Cardiac muscle cell (in vitro differentiated cells and primary cell): ENCODE data around the gene ECSIT. TPM values are rescaled to one million over a fixed set of nuclear protein-coding genes. Genes with fewer than 3 reads are reported as not detected.

Source experiments
- DNase-seq, 2 donors: peaks; one replicate each; pipeline versions ENCODE4 v3.0.0 to v3.0.0-alpha.2; 2010 to 2017; ENCODE audit warnings: low read depth in 1 of 2, low spot score in 1 of 2
- H3K27ac ChIP-seq: fragments of 200-600 bp; sonication (generic); 2 replicates; pipeline ENCODE4 v1.5.1; 2016
- H3K27me3 ChIP-seq: fragments of 200-600 bp; sonication (generic); 2 replicates; pipeline ENCODE4 v1.6.0; 2016; ENCODE audit warnings: control low read depth
- H3K36me3 ChIP-seq: fragments of 200-600 bp; sonication (generic); 2 replicates; pipeline ENCODE4 v1.5.1; 2016; ENCODE audit warnings: control low read depth
- H3K4me1 ChIP-seq: fragments of 200-600 bp; sonication (generic); 2 replicates; pipeline ENCODE4 v1.8.1; 2017; ENCODE audit warnings: low read depth, mild to moderate bottlenecking, mixed run types
- H3K4me3 ChIP-seq: fragments of 200-600 bp; sonication (generic); 2 replicates; pipeline ENCODE4 v1.5.1; 2016; ENCODE audit warnings: mild to moderate bottlenecking
- H3K9me3 ChIP-seq: fragments of 200-600 bp; sonication (generic); 2 replicates; pipeline ENCODE4 v1.5.1; 2017; ENCODE audit warnings: low read depth, mild to moderate bottlenecking, control low read depth
- CTCF ChIP-seq: IDR thresholded peaks from 2 replicates; pipeline ENCODE4 v1.5.1; 2012; ENCODE audit warnings: low read depth, mild to moderate bottlenecking, low read length
- polyA plus RNA-seq: library from polyadenylated mRNA; unstranded; fragments of >200 nt; fragmentation: Nextera tagmentation; extraction: Ambion mirVana; gene quantifications from 2 replicates; pipeline ENCODE4 v1.2.1, GENCODE V29; 2016
- total RNA-seq: library from RNA; depleted of rRNA; stranded (reverse); fragments of >200 nt; gene quantifications from 2 replicates; pipeline ENCODE4 v1.2.3, GENCODE V29; 2016

Gene ECSIT
- total and polyA plus RNA-seq, 2 experiments from 2014 or later: 64.0 to 91.3 TPM

GRCh38 chr19:11551603-11552235 is 22.8 kb upstream of the ECSIT start:
- peaks cover 27% of the 10 kb centered on the region for H3K36me3 ChIP-seq
- no peaks in the 10 kb centered on the region for H3K27me3 ChIP-seq
- no peaks in the 10 kb centered on the region for H3K9me3 ChIP-seq
- no peaks in the 10 kb centered on the region for H3K4me1 ChIP-seq
- TF ChIP-seq CTCF: peak; percentile 41
- peak overlapping the region; percentile 54 for H3K27ac ChIP-seq
- DNase-seq: peak; percentile 23 to 49
- no peak overlapping the region for H3K4me3 ChIP-seq

- Histone ChIP-seq H3K36me3 (peaks cover 27% of the 10 kb centered on the region), H3K27me3 (no peaks in the 10 kb centered on the region), H3K4me1 (no peaks in the 10 kb centered on the region), H3K27ac (no peak overlapping the region), H3K4me3 (no peak overlapping the region), H3K9me3 (no peaks in the 10 kb centered on the region)
- no peak for DNase-seq
- no peak for TF ChIP-seq CTCF
Measured at GRCh38 chr19:11550265-11550664, 21.3 kb upstream of the ECSIT start.

GRCh38 chr19:11549386-11549953 is 20.5 kb upstream of the ECSIT start:
- no peaks in the 10 kb centered on the region for H3K9me3 ChIP-seq
- peaks cover 27% of the 10 kb centered on the region for H3K36me3 ChIP-seq
- no peak overlapping the region for H3K4me3 ChIP-seq
- DNase-seq: no peak
- H3K4me1 ChIP-seq: no peaks in the 10 kb centered on the region
- no peaks in the 10 kb centered on the region for H3K27me3 ChIP-seq
- TF ChIP-seq CTCF: no peak
- no peak overlapping the region for H3K27ac ChIP-seq

GRCh38 chr19:11547929-11548700 is 19.2 kb upstream of the ECSIT start:
- H3K27me3 ChIP-seq: no peaks in the 10 kb centered on the region
- no peak for TF ChIP-seq CTCF
- no peaks in the 10 kb centered on the region for H3K4me1 ChIP-seq
- DNase-seq: no peak
- no peak overlapping the region for H3K27ac ChIP-seq
- H3K4me3 ChIP-seq: no peak overlapping the region
- H3K9me3 ChIP-seq: no peaks in the 10 kb centered on the region
- H3K36me3 ChIP-seq: peaks cover 25% of the 10 kb centered on the region

GRCh38 chr19:11541238-11541637 is 12.3 kb upstream of the ECSIT start:
- no peak overlapping the region for H3K4me3 ChIP-seq
- H3K9me3 ChIP-seq: no peaks in the 10 kb centered on the region
- H3K27ac ChIP-seq: peak overlapping the region; percentile 92
- no peaks in the 10 kb centered on the region for H3K27me3 ChIP-seq
- TF ChIP-seq CTCF: no peak
- H3K4me1 ChIP-seq: peaks cover 11% of the 10 kb centered on the region
- DNase-seq: no peak
- H3K36me3 ChIP-seq: no peaks in the 10 kb centered on the region
